C4-2B (cell line): ENCODE measurements around the gene ZBTB20.

Experiments
- H3K27ac ChIP-seq: fragments of 450-650 bp; 2 replicates; pipeline ENCODE4 v1.5.1; 2017
- CTCF ChIP-seq: fragments of 450-650 bp; conservative IDR thresholded peaks from 2 replicates; pipeline ENCODE4 v1.5.1; 2017; ENCODE audit warnings: mild to moderate bottlenecking
- ZFX ChIP-seq: fragments of 450-650 bp; IDR thresholded peaks from 2 replicates; pipeline ENCODE4 v1.6.1; 2017

Gene ZBTB20

GRCh38 chr3:114941626-114942309 is 205.3 kb downstream of the ZBTB20 start:
- no peak for TF ChIP-seq CTCF
- TF ChIP-seq ZFX, result no peak
- no peak overlapping the region for H3K27ac ChIP-seq

GRCh38 chr3:114939920-114940319 is 207.2 kb downstream of the ZBTB20 start:
- H3K27ac ChIP-seq, result no peak overlapping the region
- TF ChIP-seq CTCF, result no peak
- TF ChIP-seq ZFX, result no peak

GRCh38 chr3:114933407-114933806 is 213.7 kb downstream of the ZBTB20 start:
- no peak overlapping the region for H3K27ac ChIP-seq
- TF ChIP-seq ZFX, result no peak
- TF ChIP-seq CTCF, result no peak

- TF ChIP-seq CTCF, result no peak
- TF ChIP-seq ZFX, result no peak
- H3K27ac ChIP-seq, result no peak overlapping the region
These were observed 216.9 kb downstream of the ZBTB20 start for GRCh38 chr3:114929971-114930732.

- H3K27ac ChIP-seq, result no peak overlapping the region
- no peak for TF ChIP-seq CTCF
- no peak for TF ChIP-seq ZFX
These were observed 218.0 kb downstream of the ZBTB20 start for GRCh38 chr3:114928989-114929640.

GRCh38 chr3:114904633-114905032 is 242.5 kb downstream of the ZBTB20 start:
- TF ChIP-seq CTCF (no peak), ZFX (no peak)
- no peak overlapping the region for H3K27ac ChIP-seq

- TF ChIP-seq ZFX (no peak), CTCF (no peak)
- no peak overlapping the region for H3K27ac ChIP-seq
These were observed 243.9 kb downstream of the ZBTB20 start for GRCh38 chr3:114903213-114903612.
